ENCODE results near the gene ICAM3. TPM values are rescaled to one million over a fixed set of nuclear protein-coding genes. Genes with fewer than 3 reads are reported as not detected.

Gene ICAM3
- total and polyA plus RNA-seq, 10 of the 15 experiments (the other 5 are each of a cell fraction or from before 2014, with no cell fraction given) = 5.5 to 152 (median 90.7) TPM

DNA sequence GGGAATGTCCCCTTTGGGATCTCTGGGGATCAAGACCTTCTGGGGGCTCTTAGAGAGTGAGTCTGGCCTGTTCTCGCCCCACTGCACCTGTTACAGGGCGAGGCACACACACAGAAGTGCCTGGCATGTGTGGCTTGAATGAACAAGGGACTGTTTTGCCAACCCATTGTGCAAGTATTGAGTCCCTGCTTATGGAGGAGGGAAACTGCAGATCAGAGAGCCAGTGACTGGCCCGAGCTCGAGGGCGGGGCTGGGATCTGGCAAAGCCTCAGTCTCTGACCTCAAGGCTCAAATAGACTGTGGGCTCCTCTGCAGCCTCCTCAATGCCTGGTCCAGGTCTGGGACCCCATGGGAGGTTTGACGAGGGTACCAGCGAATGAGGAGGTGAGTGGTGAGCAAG lies 11.6 kb downstream of the ICAM3 start:
- Histone ChIP-seq H3K9me3 (replicated peaks; ENCODE audit: control insufficient read depth, insufficient read depth, low read length) (no peaks in the 10 kb centered on the region), H2AFZ (ENCODE audit: control insufficient read depth, low read depth, low read length) (no peak overlapping the region), H3K4me2 (ENCODE audit: control insufficient read depth, insufficient read depth) (no peak overlapping the region), H3K9ac (ENCODE audit: control insufficient read depth, insufficient read depth, low read length) (no peak overlapping the region), H3K36me3 (ENCODE audit: control insufficient read depth in 2 of 2, insufficient read depth in 2 of 2, low read length in 1 of 2) (peaks cover 22 to 45% of the 10 kb centered on the region in 2 experiments), H3K79me2 (ENCODE audit: control insufficient read depth, insufficient read depth, low read length) (peaks cover 22% of the 10 kb centered on the region), H3K27me3 (replicated peaks in 1 of 2; ENCODE audit: control insufficient read depth in 2 of 2, insufficient read depth in 2 of 2, low read length in 1 of 2) (no peaks in the 10 kb centered on the region), H3K4me1 (ENCODE audit: control insufficient read depth, insufficient read depth, low read length) (peaks cover 5% of the 10 kb centered on the region), H3K4me3 (no peak overlapping the region), H4K20me1 (ENCODE audit: control insufficient read depth, insufficient read depth) (no peaks in the 10 kb centered on the region), H3K27ac (ENCODE audit: control insufficient read depth, insufficient read depth) (no peak overlapping the region)
- FAIRE-seq (no peak), DNase-seq (ENCODE audit: low read depth, low spot score) (no peak), ATAC-seq (no peak)
- BruUV-seq (replicated peaks) = no TSS peak
- intact Hi-C loops (cut with micrococcal nuclease; ENCODE audit: unreplicated experiment) = no loop called here
- WGBS (ENCODE audit: insufficient coverage, insufficient replicate concordance, low lambda C conversion rate, missing lambda C conversion rate) = 86% methylated on average over 7 of the region's 7 CpGs
- CTCF ChIA-PET = interaction anchor here (0.8 kb wide), 1 partner anchor 12 kb away, joined by 3 read pairs; no protein-coding TSS in a partner anchor
- POLR2A ChIA-PET = interaction anchor here (0.7 kb wide), 1 partner anchor 364 kb away, joined by 4 read pairs; no protein-coding TSS in a partner anchor
- in situ Hi-C loops (cut with MboI) = no loop called here
- TF ChIP-seq, protein P1, sequence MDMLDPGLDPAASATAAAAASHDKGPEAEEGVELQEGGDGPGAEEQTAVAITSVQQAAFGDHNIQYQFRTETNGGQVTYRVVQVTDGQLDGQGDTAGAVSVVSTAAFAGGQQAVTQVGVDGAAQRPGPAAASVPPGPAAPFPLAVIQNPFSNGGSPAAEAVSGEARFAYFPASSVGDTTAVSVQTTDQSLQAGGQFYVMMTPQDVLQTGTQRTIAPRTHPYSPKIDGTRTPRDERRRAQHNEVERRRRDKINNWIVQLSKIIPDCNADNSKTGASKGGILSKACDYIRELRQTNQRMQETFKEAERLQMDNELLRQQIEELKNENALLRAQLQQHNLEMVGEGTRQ (IDR thresholded peaks at IDR 0.05; ENCODE audit: borderline replicate concordance, low read depth, low read length) = no peak
- TF ChIP-seq, protein P2, sequence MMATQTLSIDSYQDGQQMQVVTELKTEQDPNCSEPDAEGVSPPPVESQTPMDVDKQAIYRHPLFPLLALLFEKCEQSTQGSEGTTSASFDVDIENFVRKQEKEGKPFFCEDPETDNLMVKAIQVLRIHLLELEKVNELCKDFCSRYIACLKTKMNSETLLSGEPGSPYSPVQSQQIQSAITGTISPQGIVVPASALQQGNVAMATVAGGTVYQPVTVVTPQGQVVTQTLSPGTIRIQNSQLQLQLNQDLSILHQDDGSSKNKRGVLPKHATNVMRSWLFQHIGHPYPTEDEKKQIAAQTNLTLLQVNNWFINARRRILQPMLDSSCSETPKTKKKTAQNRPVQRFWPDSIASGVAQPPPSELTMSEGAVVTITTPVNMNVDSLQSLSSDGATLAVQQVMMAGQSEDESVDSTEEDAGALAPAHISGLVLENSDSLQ (IDR thresholded peaks at IDR 0.05) = no peak
- TF ChIP-seq EP300 (IDR thresholded peaks at IDR 0.05; ENCODE audit: borderline replicate concordance in 1 of 2, control insufficient read depth in 1 of 2, low read depth in 2 of 2, low read length in 2 of 2) = no peak
- SMC1A ChIA-PET (ENCODE audit: uncharacterized antibody, unreplicated experiment) = no interaction called here
- RAD21 ChIA-PET (ENCODE audit: unreplicated experiment) = interaction anchor here (0.7 kb wide), 1 partner anchor 61 kb away, joined by 3 read pairs; no protein-coding TSS in a partner anchor

DNA sequence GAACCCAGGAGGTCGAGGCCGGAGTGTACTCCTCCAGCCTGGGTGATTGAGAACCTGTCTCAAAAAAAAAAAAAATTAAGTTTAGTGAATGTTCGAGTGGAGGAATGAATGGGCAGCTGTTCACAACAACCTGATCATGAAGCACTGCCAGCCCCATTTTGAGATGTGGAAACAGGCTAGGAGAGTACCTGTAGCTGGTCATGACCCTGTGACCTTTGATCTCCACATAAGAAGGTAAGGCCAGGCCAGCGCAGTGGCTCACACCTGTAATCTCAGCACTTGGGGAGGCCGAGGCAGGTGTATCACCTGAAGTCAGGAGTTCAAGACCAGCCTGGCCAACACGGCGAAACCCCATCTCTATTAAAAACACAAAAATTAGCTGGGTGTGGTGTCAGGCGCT lies 13.7 kb downstream of the ICAM3 start:
- Histone ChIP-seq H3K4me3 (no peak overlapping the region), H3K36me3 (ENCODE audit: control insufficient read depth in 2 of 2, insufficient read depth in 2 of 2, low read length in 1 of 2) (peaks cover 22 to 58% of the 10 kb centered on the region in 2 experiments), H2AFZ (ENCODE audit: control insufficient read depth, low read depth, low read length) (no peak overlapping the region), H3K4me1 (ENCODE audit: control insufficient read depth, insufficient read depth, low read length) (no peaks in the 10 kb centered on the region), H3K9me3 (replicated peaks; ENCODE audit: control insufficient read depth, insufficient read depth, low read length) (no peaks in the 10 kb centered on the region), H3K27me3 (replicated peaks in 1 of 2; ENCODE audit: control insufficient read depth in 2 of 2, insufficient read depth in 2 of 2, low read length in 1 of 2) (no peaks in the 10 kb centered on the region), H4K20me1 (ENCODE audit: control insufficient read depth, insufficient read depth) (no peaks in the 10 kb centered on the region), H3K4me2 (ENCODE audit: control insufficient read depth, insufficient read depth) (no peak overlapping the region), H3K27ac (ENCODE audit: control insufficient read depth, insufficient read depth) (no peak overlapping the region), H3K79me2 (ENCODE audit: control insufficient read depth, insufficient read depth, low read length) (peaks cover 5% of the 10 kb centered on the region), H3K9ac (ENCODE audit: control insufficient read depth, insufficient read depth, low read length) (no peak overlapping the region)
- no TSS peak for BruUV-seq (replicated peaks)
- ATAC-seq (no peak), FAIRE-seq (no peak), DNase-seq (ENCODE audit: low read depth, low spot score) (no peak)
- CTCF ChIA-PET = interaction anchor here (1.6 kb wide), 1 partner anchor 67 kb away, joined by 3 read pairs; no protein-coding TSS in a partner anchor
- RAD21 ChIA-PET (ENCODE audit: unreplicated experiment) = interaction anchor here (0.5 kb wide), 1 partner anchor 377 kb away, joined by 4 read pairs; no protein-coding TSS in a partner anchor
- intact Hi-C loops (cut with micrococcal nuclease; ENCODE audit: unreplicated experiment) (no loop called here), in situ Hi-C loops (cut with MboI) (no loop called here)
- SMC1A ChIA-PET (ENCODE audit: uncharacterized antibody, unreplicated experiment) = interaction anchor here (1.1 kb wide), 1 partner anchor 16 kb away, joined by 3 read pairs; no protein-coding TSS in a partner anchor
- 97% methylated on average over 8 of the region's 8 CpGs for WGBS (ENCODE audit: insufficient coverage, insufficient replicate concordance, low lambda C conversion rate, missing lambda C conversion rate)
- POLR2A ChIA-PET = interaction anchor here (1.2 kb wide), 1 partner anchor 12 kb away, joined by 4 read pairs; no protein-coding TSS in a partner anchor
- no peak for TF ChIP-seq SIX5 (IDR thresholded peaks at IDR 0.05; ENCODE audit: low read depth, low read length, severe bottlenecking)
- TF ChIP-seq, protein P3, sequence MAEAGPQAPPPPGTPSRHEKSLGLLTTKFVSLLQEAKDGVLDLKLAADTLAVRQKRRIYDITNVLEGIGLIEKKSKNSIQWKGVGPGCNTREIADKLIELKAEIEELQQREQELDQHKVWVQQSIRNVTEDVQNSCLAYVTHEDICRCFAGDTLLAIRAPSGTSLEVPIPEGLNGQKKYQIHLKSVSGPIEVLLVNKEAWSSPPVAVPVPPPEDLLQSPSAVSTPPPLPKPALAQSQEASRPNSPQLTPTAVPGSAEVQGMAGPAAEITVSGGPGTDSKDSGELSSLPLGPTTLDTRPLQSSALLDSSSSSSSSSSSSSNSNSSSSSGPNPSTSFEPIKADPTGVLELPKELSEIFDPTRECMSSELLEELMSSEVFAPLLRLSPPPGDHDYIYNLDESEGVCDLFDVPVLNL (IDR thresholded peaks at IDR 0.05; ENCODE audit: low read depth, low read length) = no peak
- no peak for TF ChIP-seq POU2F2 (IDR thresholded peaks at IDR 0.05; ENCODE audit: borderline replicate concordance, low read depth, low read length)
- TF ChIP-seq CBFB (IDR thresholded peaks at IDR 0.05; ENCODE audit: low read depth) = no peak
- TF ChIP-seq, protein P4, sequence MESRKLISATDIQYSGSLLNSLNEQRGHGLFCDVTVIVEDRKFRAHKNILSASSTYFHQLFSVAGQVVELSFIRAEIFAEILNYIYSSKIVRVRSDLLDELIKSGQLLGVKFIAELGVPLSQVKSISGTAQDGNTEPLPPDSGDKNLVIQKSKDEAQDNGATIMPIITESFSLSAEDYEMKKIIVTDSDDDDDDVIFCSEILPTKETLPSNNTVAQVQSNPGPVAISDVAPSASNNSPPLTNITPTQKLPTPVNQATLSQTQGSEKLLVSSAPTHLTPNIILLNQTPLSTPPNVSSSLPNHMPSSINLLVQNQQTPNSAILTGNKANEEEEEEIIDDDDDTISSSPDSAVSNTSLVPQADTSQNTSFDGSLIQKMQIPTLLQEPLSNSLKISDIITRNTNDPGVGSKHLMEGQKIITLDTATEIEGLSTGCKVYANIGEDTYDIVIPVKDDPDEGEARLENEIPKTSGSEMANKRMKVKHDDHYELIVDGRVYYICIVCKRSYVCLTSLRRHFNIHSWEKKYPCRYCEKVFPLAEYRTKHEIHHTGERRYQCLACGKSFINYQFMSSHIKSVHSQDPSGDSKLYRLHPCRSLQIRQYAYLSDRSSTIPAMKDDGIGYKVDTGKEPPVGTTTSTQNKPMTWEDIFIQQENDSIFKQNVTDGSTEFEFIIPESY (IDR thresholded peaks at IDR 0.05) = no peak
- TF ChIP-seq SMAD5 (IDR thresholded peaks at IDR 0.05; ENCODE audit: low read depth) = no peak
